HG03571 (cell line): ENCODE data around the gene CCDC70.
"Not testable (repeated sequence)": the region's sequence is repeated elsewhere in the genome, so short reads cannot be mapped to it uniquely, and the experiment has no call there.

Source experiments
- ATAC-seq: cut with Tn5 transposase; IDR thresholded peaks from one replicate; pipeline ENCODE4 v1.9.1; 2021; ENCODE audit not compliant: unreplicated experiment

Gene CCDC70

GRCh38 chr13:51905787-51906186 is 44.0 kb downstream of the CCDC70 start:
- no peak for ATAC-seq

DNA sequence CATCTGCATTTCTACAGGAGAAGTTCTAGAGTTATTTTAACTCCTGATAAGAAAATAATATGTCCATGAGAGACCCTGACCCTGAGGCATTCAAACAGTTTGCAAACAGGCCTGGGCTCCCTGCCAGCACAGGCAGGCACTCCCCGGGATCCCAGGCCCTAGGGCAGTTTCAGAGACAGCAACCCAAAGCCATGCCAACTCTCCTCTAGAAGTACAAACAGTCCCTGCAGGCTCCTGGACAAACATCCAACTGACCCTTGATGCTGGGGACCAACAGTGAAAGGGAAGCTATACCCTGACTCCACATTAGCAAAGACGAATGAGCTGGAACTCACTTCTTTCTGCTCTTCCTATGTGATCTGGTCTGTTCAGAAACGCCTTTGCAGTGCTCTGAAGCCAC is 44.8 kb downstream of the CCDC70 start:
- ATAC-seq: no peak

DNA sequence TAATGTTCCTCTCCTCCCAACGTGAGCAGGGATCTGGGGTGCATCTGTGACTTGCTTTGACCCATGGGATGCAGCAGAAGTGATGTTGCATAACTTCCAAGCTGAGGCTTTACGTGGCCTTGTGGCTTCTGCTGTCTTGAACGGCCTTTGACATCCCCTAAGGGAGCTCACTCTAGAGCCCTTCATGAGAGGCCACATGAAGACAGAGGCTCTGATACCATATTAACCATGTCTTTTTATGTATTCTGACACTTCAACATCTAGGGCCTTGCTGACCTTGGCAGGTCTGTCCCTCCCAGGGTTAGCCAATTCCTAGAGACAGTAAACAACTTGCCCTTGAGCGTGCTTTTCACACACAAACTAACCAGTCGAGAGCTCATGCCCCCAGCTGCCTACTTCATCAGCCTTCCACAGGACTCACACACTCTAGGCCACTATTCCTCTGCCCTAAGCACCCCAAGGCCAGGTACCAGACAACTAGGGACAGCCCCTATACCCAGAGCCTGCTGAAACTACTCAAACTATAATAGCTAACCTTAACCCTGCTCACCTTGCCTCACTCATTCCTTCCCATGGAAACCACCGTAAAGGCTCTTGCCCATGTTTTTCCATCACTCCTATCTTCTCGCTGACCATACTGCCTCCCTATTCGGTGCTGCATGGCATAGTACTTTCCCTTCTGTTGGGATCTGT is 45.4 kb downstream of the CCDC70 start:
- no peak for ATAC-seq

- not testable (repeated sequence) for ATAC-seq
These were observed 47.5 kb downstream of the CCDC70 start for GRCh38 chr13:51909265-51909664.

GRCh38 chr13:51910508-51910907 is 48.7 kb downstream of the CCDC70 start:
- ATAC-seq: no peak

DNA sequence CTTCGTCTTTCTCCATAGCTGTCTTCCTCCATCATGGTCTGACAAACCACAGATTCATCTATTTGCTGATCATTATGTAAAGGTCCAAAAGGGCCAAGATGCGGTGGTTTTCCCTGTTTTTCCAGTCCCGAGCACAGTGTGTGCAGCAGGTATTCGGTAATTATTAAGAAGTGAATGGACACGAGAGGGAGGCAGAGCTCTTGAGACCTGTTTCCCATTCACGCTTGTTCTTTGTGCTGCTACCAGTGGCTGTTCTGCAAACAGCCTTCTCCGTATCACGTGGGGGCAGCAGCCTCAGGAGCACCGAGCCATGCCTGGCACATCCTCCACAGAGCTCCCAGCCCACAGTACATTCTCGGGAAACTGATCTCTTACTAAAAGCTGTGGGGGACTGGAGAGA is 50.3 kb downstream of the CCDC70 start:
- ATAC-seq: no peak

GRCh38 chr13:51912511-51913225 is 50.9 kb downstream of the CCDC70 start:
- no peak for ATAC-seq

- ATAC-seq: no peak
These were observed 51.8 kb downstream of the CCDC70 start for GRCh38 chr13:51913421-51914136.

DNA sequence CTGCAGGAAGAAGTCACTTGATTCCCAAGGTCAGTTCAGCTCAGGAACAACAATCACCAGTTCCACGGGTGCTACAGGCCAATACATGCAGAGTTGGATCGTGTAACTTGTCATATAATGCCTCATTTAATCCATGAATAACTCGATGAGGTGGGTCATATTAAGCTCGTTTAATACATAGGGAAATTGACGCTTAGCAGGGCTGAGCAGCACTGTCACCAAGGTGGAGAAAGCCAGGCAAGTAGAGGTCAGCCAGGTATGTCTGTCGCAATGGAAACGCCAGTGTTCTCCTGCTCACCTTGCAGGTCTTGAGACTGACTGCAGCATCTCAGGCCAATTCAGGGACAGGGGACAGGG is 52.3 kb downstream of the CCDC70 start:
- no peak for ATAC-seq
